GM19238 (cell line): ENCODE results near the gene PHPT1.
"Not testable (repeated sequence)": the region's sequence is repeated elsewhere in the genome, so short reads cannot be mapped to it uniquely, and the experiment has no call there.

Source experiments
- DNase-seq: peaks from one replicate; pipeline ENCODE4 v3.0.0; 2011; ENCODE audit warnings: low spot score; ENCODE audit not compliant: insufficient read length

Gene PHPT1

DNA sequence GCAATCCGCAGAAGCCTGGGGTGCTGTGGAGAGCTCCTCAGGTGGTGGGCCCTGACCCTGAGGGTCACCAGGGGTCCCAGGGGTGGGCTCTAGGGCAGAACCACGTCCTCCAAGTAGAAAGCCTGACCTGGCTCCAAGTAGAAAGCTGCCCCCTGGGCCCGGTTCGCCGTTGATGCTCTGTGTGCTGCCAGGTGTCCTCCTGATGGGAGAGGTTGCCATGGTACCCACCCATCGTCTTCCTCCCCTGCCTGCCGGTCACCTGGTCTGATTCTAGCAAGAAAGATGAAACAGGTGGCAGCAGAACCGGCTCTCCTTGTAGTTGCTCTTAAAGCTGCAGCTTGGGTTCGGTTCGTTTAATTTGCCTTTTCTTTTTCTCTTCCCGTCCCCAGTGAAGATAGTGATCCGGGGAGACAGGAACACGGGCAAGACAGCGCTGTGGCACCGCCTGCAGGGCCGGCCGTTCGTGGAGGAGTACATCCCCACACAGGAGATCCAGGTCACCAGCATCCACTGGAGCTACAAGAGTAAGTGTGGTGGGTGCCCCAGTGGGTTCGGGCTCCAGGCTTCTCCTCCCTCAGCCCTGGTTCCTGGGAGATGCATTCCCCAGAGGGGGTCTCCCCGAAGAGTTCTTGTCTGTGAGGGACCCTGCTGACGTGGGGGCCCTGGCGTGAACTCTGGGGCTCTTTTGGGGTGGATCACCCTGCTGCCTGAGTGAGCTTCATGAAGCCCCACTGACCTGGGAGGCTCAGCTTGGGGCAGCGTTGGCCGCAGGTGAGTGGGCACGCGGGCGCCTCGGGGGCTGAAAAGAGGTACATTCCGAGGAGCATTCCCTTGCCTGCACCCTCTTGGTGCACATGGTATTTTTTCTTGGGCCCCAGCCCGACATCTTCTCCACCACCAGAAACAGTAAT, 25.8 kb upstream of the PHPT1 start:
- no peak for DNase-seq

DNA sequence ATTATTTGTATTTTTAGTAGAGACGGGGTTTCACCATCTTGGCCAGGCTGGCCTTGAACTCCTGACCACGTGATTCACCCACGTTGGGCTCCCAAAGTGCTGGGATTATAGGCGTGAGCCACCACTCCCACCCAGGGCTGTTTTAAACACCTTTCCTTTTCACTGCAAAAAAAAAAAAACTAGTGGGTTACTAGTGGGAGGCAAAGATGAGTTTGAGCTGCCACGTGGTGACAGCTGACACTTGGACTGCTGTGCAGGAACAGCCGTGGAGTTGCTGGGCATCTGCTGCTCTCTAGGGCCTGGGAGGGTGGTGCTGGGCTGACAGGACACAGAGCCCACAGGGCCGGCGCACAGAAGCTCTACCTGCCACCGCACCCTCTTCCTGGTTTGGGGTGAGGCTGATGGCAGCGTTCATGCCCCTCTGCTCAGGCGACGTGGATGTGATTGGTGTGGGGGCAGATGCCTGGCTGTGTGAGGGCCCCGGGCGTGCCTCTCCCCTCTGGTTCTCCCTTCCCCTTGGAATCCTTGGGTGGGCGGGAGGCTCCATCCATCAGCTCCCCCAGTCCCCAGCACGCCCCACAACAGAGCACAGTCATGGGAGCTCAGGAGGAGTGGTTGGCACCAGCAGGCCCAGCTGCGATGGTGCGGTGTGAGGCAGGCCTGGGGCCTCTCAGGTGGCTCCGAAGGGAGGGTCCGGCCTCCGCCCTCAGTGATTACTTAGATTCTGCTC, 24.5 kb upstream of the PHPT1 start:
- DNase-seq = no peak

DNA sequence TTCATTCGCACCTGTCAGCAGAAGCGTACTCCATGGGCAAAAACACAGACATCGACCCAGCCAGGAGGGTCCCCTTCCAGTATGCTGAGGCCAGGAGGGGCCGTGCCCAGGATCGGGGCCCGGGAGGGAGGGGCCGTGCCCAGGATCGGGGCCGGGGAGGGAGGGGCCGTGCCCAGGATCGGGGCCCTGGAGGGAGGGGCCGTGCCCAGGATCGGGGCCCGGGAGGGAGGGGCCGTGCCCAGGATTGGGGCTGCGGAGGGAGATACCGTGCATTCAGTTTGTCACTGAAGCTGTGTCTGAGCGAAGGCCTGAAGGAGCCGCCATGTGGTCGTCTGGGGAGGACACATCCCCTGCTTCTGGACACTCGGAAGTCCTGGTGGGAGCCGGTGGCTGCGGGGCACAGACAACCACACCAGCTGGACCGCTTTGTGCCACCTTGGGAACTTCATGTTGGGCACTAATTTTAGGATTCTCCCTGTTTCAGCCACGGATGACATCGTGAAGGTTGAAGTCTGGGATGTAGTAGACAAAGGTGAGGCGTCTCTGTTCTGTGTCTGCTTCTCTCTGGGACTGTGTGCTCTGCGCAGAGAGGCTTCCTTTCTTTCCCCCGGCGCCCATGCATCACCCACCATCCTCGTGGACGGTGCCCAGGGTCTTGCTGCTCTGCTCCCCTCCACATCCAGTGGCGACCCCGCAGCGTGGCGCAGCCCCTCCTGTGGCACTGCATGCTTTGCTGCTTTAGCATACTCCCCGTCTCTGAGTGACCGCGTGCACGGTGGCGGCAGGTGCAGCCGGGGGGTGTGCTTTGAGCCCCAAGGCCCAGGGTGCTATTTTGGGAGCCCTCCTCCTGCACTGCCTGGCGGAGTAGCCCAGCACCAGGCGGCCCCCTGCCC, 23.7 kb upstream of the PHPT1 start:
- no peak for DNase-seq

DNA sequence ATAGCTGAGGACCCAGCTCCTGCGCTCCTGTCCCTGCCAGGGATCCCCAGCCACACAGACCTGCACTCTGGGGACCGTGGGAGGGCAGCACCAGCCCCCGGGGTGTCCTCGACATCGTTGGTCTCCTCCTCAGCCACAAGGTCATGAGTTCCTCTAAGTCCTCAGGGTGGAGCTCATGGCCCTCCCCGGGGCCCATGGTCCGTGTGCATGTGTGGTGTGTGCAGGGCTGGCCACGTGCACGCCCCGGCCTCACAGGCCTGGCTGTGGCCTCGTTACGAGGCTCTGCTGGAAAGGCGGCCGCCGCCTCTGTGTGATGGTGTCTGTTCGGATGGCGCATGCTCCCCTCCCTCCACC, 23.0 kb upstream of the PHPT1 start:
- DNase-seq = no peak

DNA sequence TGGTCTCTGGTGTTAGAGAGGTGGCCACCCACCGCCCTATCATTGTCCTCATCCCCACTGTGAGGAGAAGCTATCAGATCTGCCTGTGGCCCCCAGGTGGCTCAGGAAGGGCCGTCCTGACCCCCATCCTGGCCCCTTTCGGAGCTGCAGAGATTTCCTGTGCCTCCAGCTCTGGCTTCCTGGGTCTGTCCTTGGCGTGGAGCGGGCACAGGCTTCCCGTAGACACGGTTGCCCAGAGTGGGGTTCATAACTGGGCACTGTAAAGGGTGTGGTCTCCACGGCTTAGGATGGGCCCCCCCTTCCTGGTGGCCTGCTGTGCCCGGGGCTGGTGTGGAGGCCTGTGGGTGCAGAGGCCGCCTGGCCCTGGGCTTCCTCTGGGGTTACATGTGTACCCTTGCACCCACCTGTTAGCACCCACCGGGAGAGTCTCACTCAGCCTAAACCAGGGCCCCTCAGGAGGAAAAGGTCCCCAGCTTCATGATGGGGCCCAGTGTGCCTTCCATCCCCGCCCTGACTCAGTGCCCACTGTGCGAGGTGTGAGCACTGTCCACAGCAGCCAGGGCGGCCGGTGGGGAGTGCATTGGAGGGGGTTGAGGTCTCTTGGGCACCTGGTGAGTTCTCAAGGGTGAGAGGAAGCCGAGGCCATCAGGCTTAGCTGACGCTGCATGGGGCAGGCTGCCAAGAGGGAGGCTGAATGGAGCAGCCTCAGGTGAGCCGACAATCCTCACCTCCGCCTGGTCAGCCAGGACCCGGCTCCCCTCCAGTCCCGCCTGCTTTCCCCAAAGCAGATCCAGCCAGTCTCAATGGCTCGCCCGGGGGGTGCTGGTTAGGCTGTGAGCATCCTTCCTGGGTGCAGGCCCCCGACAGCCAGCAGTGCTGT, 22.3 kb upstream of the PHPT1 start:
- no peak for DNase-seq

DNA sequence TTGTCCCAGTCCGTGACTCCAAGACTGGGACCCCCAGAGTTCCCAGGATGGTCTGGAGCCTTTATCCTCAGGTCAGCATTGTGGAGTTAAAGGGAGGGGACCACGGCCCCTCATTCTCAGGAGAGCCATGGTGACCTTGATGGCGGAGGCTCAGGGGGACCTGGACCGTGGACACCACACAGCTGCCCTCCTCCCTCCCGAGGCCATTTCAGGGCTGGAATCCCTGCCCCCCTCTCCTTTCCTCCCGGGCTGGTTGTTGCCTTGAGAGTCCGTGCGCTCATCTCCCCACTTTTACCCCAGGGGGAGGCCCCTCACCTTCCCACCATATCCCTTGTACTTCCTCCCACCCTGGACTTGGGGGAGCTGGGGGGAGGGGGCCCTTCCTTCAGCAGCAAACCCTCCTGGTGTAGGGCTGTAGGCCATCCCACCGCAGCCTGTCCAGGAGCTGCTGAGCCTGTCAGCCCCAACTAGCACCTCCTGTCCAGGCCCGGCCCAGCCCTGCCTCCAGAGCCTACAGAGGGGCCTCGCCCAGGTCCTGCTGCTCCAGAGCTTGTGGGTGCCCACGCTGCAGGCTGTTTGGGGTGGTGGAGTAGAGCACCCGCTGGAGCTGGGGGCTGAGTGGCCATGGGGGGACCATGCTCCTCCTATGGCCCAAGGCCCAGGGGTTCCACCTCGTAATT, 21.3 kb upstream of the PHPT1 start:
- no peak for DNase-seq

DNA sequence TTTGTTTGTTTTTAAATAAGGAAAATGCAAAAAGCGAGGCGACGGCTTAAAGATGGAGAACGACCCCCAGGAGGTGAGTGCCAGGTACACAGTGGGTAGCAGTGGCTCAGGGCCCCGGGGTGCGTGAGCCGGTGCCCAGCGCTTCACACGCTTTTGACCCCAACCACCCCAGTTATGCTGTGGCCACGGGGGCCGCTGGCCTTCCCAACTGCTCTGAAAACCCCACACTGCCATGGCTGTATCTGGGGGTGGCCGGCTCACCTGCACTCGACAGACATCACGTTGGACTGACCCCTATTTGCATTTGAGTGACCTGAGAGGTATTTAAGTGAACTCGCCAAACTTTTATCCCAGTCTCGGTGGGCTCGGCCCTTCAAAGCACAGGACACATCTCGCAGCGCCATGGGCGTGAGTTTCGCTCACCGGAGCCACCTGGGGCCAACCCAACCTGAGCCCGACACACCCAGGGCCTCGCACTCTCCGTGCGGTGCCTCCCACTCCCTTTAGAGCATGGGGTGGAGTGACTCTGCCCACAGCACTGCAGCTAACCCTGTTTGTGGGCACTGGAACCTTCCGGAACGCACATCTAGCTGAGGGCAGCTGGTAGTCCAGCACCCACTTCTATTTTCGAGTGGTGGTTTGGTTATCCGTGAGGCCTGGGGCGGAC, 20.6 kb upstream of the PHPT1 start:
- no peak for DNase-seq

DNA sequence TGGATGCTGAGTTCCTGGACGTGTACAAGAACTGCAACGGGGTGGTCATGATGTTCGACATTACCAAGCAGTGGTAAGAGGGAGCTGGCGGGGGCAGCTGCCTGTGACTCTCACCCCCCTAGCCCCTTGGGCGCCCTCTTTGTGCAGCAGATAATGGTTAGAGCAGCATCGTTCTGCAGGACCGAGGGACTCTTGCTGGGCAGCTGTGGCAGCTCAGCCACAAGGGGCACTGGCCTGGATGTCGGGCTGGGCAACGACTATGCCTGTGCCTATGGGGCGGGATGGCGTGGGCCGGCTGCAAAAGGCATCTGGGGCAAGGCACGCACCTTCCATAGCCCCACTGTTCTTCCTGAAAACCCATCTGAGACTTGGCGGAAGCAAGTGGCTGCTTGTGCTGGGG, 19.8 kb upstream of the PHPT1 start:
- DNase-seq = no peak

DNA sequence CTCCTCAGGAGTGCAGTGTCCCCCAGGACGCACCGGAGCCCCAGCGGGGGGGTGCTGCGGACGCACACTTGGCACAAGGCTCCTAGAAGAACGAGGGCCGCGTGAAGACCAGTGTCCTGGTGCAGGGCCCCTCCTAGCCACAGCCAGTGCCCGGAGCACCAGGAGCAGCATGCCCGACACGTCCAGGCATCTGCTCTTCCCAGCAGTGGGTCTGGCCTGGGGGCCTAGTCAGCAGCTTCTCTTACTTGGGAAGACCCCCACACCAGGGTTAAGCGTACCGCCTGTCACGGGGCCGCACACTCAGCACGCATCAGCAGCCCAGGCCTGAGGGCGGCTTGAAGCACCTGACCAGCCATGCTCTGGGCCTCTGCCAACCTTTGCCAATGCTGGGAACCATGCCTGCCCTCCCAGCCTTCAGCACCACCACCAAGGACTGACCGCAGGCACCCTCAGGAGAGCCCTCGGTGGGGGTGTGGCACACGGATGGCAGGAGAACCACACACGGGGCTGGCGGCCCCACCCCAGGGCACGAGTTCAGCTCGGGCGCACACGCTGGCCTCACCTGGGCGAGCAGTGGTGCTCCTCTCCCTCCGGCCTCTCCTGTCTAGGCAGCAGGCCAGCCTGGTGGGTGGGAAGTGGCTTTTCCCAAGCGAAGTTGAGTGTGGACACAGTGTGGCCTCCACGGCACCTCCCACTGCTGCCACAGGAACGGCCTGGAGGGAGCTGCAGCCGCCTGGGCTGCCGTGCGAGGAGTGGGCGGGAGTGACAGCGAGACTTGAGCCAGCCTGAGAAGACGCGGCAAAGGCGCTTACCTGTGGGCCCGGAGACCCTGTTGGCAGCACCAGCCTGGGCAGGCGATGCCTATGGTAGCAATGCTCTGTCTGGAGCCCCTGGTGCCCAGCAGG, 19.0 kb upstream of the PHPT1 start:
- no peak for DNase-seq

DNA sequence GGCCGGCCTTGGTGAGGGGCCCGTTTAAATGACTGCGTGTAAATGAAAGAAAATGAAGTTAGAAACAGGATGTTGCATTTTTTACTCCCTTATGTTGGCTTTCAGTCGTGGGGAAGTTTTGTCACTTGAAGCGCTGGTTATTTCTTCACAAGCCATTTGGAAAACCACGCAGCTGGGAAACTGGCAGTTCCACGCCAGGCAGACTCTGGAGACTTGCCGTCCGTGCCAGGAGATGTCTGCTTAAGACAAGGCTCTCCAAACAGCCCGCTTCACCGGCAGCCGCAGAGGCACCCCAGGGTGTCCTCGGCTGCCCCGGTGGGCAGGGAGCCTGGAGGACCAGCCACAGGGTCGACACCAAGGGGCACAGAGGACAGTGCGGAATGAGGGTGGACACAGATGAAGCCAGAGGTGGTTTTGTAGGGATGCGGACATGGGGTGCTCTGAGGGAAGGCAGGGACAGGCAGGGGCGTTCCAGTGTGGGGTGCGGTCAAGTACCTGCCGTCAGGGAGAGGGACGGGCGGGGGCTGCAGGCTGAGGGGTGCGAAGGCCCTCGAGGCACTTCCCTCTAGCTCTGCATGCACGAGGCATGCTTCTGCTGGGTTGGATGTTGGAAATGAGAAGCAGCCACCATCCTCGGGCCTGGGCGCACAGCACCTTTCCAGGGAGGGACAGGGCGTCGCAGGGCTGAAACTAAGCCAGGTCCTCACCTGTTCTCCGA, 18.0 kb upstream of the PHPT1 start:
- no peak for DNase-seq

DNA sequence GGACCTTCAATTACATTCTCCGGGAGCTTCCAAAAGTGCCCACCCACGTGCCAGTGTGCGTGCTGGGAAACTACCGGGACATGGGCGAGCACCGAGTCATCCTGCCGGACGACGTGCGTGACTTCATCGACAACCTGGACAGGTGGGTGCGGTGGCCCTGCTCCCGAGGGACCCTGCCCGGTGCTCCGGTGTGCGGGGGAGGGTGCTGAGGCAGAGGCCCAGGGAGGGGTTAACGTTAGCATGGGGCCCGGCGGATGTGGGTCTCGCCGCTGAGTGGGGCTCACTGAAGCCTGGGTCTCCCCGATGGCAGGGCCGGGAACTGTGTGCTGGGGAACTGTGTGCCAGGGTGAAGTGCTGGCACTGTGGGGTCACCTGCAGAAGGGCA, 17.5 kb upstream of the PHPT1 start:
- no peak for DNase-seq

DNA sequence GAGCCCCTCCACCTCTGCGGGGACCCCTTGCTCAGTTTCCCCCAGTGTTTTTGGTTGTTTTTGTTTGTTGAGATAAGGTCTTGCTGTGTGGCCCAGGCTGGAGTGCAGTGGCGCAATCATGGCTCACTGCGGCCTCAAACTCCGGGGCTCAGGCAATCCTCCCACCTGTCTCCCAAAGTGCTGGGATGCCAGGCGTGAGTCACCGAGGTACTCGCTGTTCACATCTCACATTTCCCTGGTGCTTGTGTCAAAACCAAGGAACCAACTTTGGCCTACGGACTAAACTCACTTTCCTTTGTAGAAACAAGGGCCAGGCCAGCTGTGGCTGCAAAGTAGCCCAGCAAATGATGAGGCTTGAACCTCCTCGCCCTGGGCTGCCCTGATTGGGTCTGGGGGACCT, 16.6 kb upstream of the PHPT1 start:
- DNase-seq = no peak

DNA sequence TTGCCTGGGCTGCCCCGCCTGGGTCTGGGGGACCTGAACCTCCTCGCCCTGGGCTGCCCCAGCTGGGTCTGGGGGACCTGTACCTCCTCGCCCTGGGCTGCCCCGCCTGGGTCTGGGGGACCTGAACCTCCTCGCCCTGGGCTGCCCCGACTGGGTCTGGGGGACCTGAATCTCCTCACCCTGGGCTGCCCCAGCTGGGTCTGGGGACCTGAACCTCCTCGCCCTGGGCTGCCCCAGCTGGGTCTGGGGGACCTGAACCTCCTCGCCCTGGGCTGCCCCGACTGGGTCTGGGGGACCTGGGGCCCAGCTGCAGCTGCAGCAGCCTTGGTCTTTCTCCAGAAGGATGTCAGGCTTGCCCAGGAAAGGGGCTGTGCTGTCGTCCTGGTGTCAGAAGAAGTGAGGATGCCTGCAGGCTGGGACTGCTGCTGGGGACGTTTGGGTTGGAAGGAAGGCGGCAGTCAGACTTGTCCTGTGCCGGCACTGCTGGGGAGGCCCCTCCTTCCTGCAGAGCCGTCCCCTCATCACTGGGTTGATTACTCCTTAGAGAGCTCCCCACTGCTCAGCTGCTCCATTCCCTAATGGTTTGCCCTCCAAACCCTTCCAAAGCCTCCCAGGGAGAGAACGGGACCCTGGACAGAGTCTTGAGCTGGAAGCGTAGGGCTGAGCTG, 15.7 kb upstream of the PHPT1 start:
- DNase-seq = not testable (repeated sequence)

DNA sequence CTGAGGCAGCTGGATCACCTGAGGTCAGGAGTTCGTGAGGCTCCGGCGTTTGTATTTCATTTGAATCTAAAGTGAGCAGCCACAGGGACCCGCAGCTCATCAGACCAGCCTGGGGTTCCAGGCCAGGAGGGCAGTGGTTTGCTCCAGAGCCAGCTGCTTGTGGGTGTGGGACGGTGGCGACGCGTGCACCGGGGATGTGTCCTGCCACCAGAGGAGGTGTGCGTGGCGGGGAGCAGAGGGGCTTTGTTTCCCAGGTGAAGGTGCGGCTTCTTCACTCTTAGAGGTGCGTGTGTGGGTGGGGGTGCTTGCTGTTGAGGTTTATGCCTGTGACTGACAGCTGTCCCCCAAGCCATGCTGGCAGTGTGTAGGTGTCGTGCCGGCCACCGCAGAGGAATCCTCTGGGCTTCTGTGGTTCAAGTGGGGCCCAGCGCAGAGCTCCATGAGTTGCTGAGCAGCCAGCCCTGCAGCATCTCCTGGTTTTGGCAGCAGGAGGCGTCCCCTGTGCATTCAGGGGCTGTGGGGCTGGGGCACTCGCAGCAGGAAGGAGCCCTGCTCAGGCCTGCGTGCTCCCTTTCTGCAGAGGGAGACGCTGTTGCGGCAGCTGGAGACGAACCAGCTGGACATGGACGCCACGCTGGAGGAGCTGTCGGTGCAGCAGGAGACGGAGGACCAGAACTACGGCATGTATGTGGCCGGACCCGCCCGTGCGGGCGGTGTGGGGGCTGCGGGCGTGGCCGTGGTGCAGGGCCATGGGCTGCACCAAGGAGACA, 13.9 kb upstream of the PHPT1 start:
- no peak for DNase-seq

DNA sequence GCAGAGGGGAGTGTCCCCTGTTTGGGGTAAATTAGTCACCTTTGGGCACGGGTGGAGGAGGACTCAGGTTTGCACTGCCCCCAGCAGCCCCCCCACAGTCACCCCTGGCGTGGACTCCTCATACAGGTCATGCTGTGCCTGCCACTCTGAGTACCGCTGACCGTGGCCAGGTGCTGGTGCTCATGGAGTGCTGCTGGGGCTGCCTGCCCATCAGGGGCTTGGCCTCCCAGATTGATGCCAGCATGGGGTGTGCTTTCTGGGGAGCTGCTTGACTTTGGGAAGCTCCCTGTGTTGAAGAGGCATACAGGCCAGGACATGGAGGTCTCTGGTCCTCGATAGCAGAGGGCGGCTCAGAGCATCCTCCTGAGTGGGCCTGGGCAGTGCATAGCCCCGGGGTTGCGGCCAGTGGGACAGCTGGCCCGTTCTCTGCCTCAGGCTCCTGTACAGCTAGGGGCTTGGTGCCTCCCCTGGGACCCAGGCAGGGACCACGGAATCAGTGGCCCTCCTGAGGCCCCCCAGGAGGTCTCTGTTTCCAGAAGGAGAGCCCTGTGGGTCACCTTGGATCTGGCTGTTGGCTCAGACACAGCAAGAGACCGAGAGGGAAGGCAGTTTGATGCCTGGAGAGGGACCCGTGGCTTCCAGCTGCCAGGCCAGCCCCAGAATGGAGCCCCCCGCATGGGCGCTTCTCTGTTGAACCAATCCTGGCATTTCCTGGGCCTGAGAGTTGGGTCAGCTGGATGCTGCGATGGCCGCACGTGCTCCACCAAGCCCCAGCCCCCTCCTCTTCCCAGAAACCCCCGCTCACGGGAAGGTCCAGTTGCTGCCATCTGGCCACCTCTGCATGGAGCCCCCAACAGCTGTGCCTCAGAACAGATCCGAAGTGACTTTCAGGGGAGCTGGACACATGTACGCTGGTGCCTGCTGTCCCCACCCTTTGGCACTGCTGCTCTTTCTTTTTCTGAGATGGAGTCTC, 13.0 kb upstream of the PHPT1 start:
- no peak for DNase-seq
